ENCODE measurements around the gene FOXK2.

Gene FOXK2

DNA sequence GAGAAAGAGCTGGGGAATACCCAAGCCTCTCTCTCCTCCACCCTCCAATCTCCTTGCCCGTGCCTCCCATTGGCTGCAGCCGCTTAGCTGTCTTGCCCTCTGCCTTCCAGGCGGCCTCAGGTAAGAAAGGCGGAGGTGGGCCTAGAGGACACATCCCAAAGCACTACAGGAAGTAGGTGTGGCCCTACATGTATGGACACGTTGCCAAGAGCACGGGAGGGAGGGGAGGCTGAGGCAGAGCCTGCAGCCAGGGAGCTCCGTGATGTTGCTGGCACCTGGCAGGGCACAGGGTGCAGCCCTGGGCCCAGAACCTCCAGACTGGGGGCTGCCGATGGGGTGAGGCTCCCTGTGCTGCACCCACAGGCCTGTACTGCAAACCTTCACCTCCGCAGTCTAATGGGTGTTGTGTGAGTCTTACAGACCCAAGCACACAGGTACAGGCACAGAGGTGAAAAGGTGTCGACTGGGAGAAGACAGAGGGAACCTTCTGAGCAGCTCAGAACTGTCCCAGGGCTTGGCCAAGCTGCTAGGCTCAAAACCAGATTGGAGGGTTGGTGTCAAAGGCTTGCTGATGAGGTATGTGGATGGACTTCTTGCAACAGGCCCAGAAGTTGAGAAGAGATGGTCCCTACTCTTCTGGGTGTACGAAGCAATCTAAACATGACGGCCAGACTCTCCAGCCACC is 23.5 kb upstream of the FOXK2 start:
- TF ChIP-seq SUZ12 (IDR thresholded peaks at IDR 0.05; ENCODE audit: extremely low read depth, insufficient read depth, insufficient read length) (no peak), ZNF274 (IDR thresholded peaks at IDR 0.05; ENCODE audit: low read depth, low read length) (no peak), YY1 (IDR thresholded peaks at IDR 0.05; ENCODE audit: insufficient read depth, insufficient read length) (no peak)
- DNase-seq (ENCODE audit: low read depth, low spot score): no peak
- Histone ChIP-seq H3K4me3 (ENCODE audit: insufficient read length, low read depth) (no peak overlapping the region), H3K9ac (ENCODE audit: insufficient read length, low read depth) (peak overlapping the region; percentile 23), H3K27me3 (ENCODE audit: insufficient read depth, insufficient read length) (peaks cover 23% of the 10 kb centered on the region), H3K36me3 (ENCODE audit: insufficient read depth, insufficient read length, low read length) (no peaks in the 10 kb centered on the region), H3K9me3 (ENCODE audit: insufficient read depth, low read length) (no peaks in the 10 kb centered on the region), H3K4me1 (ENCODE audit: insufficient read depth, insufficient read length) (peaks cover 20% of the 10 kb centered on the region)

DNA sequence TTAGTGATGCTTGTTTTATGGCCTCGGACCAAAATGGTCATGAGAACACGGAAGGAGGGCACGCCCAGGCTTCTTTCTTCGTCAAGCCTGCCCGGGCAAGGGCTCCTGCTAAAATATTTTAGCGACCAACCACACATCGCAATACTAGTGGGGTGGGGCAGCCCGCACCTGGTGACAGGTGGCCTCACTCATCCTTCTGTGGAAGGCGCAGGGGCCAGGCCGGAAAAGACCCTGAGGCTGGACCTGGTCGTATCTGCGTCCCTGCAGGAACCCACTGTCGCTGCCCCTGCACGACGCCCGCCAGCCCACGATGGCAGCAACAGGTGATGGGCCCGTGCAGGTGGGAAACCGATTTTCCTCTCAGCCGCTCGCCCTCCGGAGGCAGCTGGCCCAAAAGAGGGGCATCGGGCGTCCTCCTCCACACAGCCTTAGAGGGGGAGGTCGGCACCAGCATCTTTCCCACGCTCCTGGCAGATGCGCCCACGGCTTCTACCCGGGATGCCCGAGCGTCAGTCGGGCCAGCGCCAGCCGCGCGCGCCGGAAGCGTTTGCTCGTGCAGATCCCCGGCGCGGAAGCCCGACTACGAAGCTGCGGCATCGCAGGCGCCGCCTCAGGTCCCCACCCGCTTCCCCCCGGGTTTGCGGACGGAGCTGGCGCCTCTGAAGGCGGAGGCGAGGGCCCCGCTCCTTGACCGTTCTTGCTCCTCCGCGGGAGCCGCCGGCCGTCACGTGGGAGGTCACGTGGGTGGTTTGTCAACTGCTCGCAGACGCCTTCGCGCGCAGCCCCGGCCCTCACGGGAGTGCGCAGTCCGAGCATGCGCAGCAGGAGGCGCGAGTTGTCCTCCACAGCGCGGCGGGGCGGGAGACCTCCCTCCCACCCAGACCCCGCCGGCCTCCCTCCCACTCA is 22.8 kb upstream of the FOXK2 start:
- H3K36me3 ChIP-seq (ENCODE audit: insufficient read depth, insufficient read length, low read length): no peaks in the 10 kb centered on the region
- peak overlapping the region; percentile 76 for H3K9ac ChIP-seq (ENCODE audit: insufficient read length, low read depth)
- H3K27me3 ChIP-seq (ENCODE audit: insufficient read depth, insufficient read length): peaks cover 23% of the 10 kb centered on the region
- TF ChIP-seq YY1 (IDR thresholded peaks at IDR 0.05; ENCODE audit: insufficient read depth, insufficient read length): no peak
- TF ChIP-seq SUZ12 (IDR thresholded peaks at IDR 0.05; ENCODE audit: extremely low read depth, insufficient read depth, insufficient read length): no peak
- TF ChIP-seq ZNF274 (IDR thresholded peaks at IDR 0.05; ENCODE audit: low read depth, low read length): no peak
- H3K9me3 ChIP-seq (ENCODE audit: insufficient read depth, low read length): no peaks in the 10 kb centered on the region
- peaks cover 20% of the 10 kb centered on the region for H3K4me1 ChIP-seq (ENCODE audit: insufficient read depth, insufficient read length)
- H3K4me3 ChIP-seq (ENCODE audit: insufficient read length, low read depth): peak overlapping the region; percentile 48
- peak; percentile 66 for DNase-seq (ENCODE audit: low read depth, low spot score)

- Histone ChIP-seq H3K4me3 (ENCODE audit: insufficient read length, low read depth) (peak overlapping the region; percentile 43), H3K36me3 (ENCODE audit: insufficient read depth, insufficient read length, low read length) (no peaks in the 10 kb centered on the region), H3K9ac (ENCODE audit: insufficient read length, low read depth) (peak overlapping the region; percentile 87), H3K4me1 (ENCODE audit: insufficient read depth, insufficient read length) (peaks cover 20% of the 10 kb centered on the region), H3K27me3 (ENCODE audit: insufficient read depth, insufficient read length) (peaks cover 23% of the 10 kb centered on the region), H3K9me3 (ENCODE audit: insufficient read depth, low read length) (no peaks in the 10 kb centered on the region)
- no peak for DNase-seq (ENCODE audit: low read depth, low spot score)
- TF ChIP-seq ZNF274 (IDR thresholded peaks at IDR 0.05; ENCODE audit: low read depth, low read length) (no peak), SUZ12 (IDR thresholded peaks at IDR 0.05; ENCODE audit: extremely low read depth, insufficient read depth, insufficient read length) (no peak), YY1 (IDR thresholded peaks at IDR 0.05; ENCODE audit: insufficient read depth, insufficient read length) (no peak)
Observed at GRCh38 chr17:82497483-82498405, 21.8 kb upstream of the FOXK2 start.

GRCh38 chr17:82502207-82502606 is 17.3 kb upstream of the FOXK2 start:
- Histone ChIP-seq H3K9me3 (ENCODE audit: insufficient read depth, low read length) (no peaks in the 10 kb centered on the region), H3K4me3 (ENCODE audit: insufficient read length, low read depth) (no peak overlapping the region), H3K9ac (ENCODE audit: insufficient read length, low read depth) (no peak overlapping the region)

GRCh38 chr17:82503094-82503727 is 16.3 kb upstream of the FOXK2 start:
- Histone ChIP-seq H3K9ac (ENCODE audit: insufficient read length, low read depth) (no peak overlapping the region), H3K36me3 (ENCODE audit: insufficient read depth, insufficient read length, low read length) (no peaks in the 10 kb centered on the region), H3K27me3 (ENCODE audit: insufficient read depth, insufficient read length) (peaks cover under 1% of the 10 kb centered on the region), H3K4me3 (ENCODE audit: insufficient read length, low read depth) (no peak overlapping the region), H3K9me3 (ENCODE audit: insufficient read depth, low read length) (no peaks in the 10 kb centered on the region), H3K4me1 (ENCODE audit: insufficient read depth, insufficient read length) (peaks cover 9% of the 10 kb centered on the region)
- TF ChIP-seq SUZ12 (IDR thresholded peaks at IDR 0.05; ENCODE audit: extremely low read depth, insufficient read depth, insufficient read length) (no peak), YY1 (IDR thresholded peaks at IDR 0.05; ENCODE audit: insufficient read depth, insufficient read length) (no peak)
- no peak for DNase-seq (ENCODE audit: low read depth, low spot score)

More at GRCh38 chr17:82502207-82502606, 17.3 kb upstream of the FOXK2 start:
- peaks cover 9% of the 10 kb centered on the region for H3K4me1 ChIP-seq (ENCODE audit: insufficient read depth, insufficient read length)
- no peak for TF ChIP-seq SUZ12 (IDR thresholded peaks at IDR 0.05; ENCODE audit: extremely low read depth, insufficient read depth, insufficient read length)
- TF ChIP-seq ZNF274 (IDR thresholded peaks at IDR 0.05; ENCODE audit: low read depth, low read length): no peak
- DNase-seq (ENCODE audit: low read depth, low spot score): no peak
- H3K36me3 ChIP-seq (ENCODE audit: insufficient read depth, insufficient read length, low read length): no peaks in the 10 kb centered on the region
- H3K27me3 ChIP-seq (ENCODE audit: insufficient read depth, insufficient read length): peaks cover 7% of the 10 kb centered on the region

DNA sequence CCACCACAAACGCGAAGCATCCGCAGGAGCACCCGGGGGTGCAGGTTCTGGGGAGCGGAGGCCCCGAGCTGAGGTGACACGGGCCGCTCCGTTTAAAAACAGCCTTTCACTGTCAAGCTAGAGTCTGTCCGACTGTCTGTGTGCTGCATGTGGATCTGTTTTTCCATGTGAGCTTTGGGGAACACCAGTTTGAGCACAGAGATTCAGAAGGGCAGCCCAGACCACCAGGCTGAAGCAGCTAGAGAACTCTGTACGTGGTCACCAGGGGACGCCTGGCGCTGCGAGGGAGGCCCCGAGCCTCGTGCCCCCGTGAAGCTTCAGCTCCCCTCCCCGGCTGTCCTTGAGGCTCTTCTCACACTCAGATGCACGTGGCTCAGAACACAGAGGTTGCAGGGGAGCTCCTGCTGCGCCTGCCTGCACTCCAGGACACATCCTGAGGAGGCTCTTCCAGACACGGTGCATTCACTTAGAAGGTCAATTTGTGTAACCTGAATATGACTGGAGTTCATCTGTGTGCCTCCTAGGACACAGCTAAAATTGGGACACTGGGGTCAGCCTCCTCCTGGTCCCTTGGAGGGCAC is 15.7 kb upstream of the FOXK2 start:
- Histone ChIP-seq H3K9me3 (ENCODE audit: insufficient read depth, low read length) (no peaks in the 10 kb centered on the region), H3K36me3 (ENCODE audit: insufficient read depth, insufficient read length, low read length) (no peaks in the 10 kb centered on the region), H3K4me1 (ENCODE audit: insufficient read depth, insufficient read length) (peaks cover 9% of the 10 kb centered on the region), H3K9ac (ENCODE audit: insufficient read length, low read depth) (no peak overlapping the region), H3K27me3 (ENCODE audit: insufficient read depth, insufficient read length) (no peaks in the 10 kb centered on the region), H3K4me3 (ENCODE audit: insufficient read length, low read depth) (no peak overlapping the region)
- no peak for DNase-seq (ENCODE audit: low read depth, low spot score)
- no peak for TF ChIP-seq YY1 (IDR thresholded peaks at IDR 0.05; ENCODE audit: insufficient read depth, insufficient read length)
- TF ChIP-seq SUZ12 (IDR thresholded peaks at IDR 0.05; ENCODE audit: extremely low read depth, insufficient read depth, insufficient read length): no peak
- TF ChIP-seq ZNF274 (IDR thresholded peaks at IDR 0.05; ENCODE audit: low read depth, low read length): no peak
